Testis (tissue), 2 donors: Measurements from ENCODE around the gene BTRC.

Experiments
- CTCF ChIP-seq, 3 experiments: fragments of 450-650 bp in 2 of 3; fragments of 200-600 bp in 1 of 3; sonication (generic) in 1 of 3; IDR thresholded peaks; one replicate each; pipeline ENCODE4 v1.5.1; 2016 to 2019; ENCODE audit warnings: antibody characterized with exemption in 3 of 3, mild to moderate bottlenecking in 2 of 3, moderate library complexity in 1 of 3
- POLR2A ChIP-seq: fragments of 450-650 bp; IDR thresholded peaks from one replicate; pipeline ENCODE4 v1.6.1; 2017; ENCODE audit warnings: antibody characterized with exemption, mild to moderate bottlenecking, moderate library complexity

- TF ChIP-seq CTCF (IDR thresholded peaks at IDR 0.05): no peak
- TF ChIP-seq POLR2A: no peak
Observed at GRCh38 chr10:101559596-101560297, 205.8 kb downstream of the BTRC start.
